GM03348 (cell line): Measurements from ENCODE around the gene SLC66A1.

Source experiments
- DNase-seq: peaks from one replicate; pipeline ENCODE4 v3.0.0; 2012; ENCODE audit warnings: low spot score

SLC66A1 gene

DNA sequence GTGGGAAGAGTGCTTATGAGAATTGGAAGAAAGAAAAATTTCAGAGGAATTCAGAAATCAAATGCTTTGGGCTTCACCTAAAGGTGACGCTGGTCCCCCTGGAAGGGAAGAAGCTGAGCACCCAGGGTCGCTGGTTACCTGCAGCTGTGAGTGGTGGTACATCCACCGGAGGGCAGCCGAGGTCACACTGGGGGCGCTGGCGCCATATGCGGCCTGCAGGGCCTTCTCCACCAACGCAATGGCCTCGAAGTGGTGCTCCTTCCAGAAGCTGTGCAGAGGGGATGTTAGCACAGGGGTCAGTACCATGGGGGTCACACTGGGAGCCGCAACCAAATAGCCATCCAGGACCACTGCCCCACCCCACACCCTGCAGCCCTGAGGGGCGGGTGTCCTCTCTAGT lies 6.2 kb upstream of the SLC66A1 start:
- no peak for DNase-seq

DNA sequence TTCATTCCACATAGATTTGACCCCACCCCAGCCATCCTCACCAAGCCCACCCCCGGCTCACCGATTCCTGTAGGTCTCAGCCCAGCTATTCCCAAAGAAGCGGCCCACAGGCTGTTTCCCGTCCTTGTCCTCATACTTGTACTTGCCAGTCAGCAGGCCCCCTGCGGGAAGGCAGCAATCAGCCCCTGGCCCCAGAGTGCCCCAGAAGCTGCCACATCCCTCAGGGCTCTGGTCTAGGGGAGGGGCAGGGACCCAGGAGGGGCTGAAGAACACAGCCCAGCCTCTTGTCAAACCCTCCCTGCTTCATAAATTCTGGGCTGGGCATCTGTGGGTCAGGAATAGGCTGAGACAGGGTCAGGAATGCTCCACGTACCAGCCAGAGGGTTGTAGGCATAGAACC lies 5.2 kb upstream of the SLC66A1 start:
- DNase-seq = no peak

DNA sequence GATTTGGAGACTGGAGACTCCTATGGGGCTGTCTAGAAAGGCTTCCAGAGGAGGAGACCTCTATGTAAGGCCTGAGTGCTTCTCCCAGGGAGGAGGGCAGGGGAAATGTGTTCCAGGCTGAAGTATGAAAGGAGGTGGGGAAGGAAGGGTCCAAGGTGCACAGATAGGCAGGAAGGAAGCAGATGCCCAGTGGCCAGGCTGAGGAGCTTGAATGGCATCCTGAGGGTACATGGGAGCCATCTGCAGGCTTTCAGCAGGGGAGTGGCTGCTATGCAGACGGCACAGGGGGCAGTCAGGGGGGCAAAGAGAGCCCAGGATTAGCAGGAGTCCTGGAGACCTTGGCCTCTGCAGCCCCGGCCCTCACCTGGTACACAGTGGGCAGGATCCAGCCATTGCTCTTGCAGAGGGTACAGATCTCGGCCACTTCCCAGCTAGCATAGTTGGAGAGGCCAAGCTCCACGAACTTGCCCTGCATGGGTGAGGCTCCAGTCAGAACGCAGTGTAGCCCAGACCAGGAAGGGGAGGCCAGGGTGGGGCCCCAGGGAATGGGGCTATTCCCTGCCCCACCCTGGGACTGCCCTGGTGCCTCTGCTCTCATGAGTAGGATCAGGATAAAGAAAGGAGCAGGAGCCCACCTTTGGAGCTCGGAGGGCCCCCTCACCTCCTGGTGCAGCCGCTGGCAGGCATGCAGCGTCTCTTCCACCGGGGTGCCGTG lies 4.2 kb upstream of the SLC66A1 start:
- no peak for DNase-seq

DNA sequence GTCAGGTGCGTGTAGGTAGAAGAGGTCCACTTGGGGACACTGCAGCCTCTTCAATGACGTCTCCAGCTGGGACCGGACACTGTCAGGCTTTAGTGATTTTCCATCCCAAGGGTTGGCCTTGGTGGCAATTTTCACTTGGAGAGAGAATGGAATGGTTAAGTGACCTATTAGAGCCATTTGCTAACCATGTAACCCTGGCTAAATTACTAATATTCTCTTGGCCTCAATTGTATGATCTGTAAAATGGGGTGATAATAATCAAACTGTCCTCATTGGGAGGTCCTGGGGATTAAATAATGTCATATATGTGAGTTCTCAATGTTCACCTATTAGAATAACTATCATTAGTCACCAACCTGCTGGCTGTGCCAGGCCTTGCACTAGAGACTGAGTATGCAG lies 3.6 kb upstream of the SLC66A1 start:
- no peak for DNase-seq

DNA sequence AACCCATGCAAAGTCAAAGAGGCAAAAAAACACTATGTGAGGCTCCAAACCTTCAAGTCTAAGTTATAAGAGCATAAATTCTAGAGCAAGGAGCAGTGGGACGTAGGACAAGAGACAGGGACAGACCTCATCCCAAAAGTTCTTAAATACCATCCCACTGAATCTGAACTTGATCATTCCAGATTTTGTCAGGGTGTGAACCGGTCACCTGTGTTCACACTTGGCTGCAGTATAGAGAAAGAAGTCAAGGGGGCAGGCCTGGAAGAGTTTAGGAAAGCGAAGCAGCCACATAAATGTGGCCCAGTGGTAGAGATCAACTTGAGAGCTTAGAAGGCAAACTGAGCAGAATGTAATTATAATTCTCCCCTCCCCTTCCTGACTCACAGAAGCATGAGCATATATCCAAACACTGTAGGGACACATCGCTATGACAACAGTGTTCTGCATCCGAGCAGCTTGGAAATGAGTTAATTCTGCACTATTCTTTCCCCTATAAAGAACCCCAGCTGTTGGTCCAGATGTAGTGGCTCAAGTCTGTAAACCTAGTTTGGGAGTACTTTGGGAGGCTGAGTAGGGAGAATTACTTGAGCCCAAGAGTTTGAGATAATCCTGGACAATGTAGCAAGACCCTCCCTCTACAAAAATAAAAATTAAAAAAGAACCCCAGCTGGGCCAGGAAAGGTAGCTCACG lies 2.9 kb upstream of the SLC66A1 start:
- peak; percentile 42 for DNase-seq

DNA sequence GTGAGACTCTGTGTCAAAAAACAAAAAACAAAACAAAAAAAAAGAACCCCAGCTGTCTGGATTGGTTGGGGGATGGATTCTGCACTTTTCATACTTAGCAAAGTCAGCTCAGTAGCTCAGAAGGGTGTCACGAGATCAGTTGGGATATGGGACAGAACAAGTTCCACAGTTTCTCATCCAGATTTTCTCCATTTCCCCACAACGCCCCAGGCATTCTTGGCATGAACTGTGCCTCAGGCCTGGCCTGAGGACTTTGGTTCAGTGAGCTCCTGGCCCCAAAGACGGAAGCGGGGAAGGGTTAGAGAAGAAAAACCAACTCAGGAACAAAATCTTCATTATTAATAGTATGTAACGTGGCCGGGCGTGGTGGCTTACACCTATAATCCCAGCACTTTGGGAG lies 2.1 kb upstream of the SLC66A1 start:
- DNase-seq = no peak

DNA sequence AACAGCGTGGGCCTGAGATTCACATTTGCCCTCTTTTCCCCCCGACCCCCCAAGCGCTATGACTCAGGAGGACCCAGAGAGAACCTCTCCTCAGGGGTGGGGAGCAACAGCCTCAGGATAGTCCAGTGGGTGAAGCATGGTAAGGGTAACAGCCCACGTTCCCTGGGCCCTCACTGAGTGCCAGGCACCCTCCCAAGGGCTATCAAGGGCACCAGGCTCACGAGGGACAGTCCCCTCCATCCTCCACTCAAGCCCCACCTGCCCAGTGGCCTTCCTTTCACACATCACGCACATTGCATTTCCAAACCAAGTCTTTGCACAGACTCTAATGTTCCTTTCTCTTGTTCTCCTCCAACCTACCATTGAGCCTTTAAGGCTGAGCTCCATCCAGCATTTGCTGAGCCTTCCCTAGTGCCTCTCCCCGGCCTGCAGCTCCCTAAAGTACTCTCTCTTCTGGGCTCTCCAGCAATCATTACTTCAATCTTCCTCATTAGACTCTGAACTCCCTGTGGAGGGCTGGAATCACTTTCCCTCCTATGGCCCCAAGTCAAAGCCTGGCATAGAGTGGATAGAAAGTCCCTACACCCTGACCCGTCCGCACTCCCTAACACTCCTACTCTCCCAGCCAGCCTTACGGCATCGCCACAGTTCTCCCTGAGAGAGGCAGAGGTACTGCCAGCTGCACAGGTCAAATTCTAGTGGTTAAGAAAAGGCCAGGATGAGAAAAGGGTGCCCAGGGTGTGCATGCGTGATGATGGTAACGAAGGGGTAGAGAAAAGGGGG lies 1.2 kb upstream of the SLC66A1 start:
- DNase-seq = peak; percentile 42

DNA sequence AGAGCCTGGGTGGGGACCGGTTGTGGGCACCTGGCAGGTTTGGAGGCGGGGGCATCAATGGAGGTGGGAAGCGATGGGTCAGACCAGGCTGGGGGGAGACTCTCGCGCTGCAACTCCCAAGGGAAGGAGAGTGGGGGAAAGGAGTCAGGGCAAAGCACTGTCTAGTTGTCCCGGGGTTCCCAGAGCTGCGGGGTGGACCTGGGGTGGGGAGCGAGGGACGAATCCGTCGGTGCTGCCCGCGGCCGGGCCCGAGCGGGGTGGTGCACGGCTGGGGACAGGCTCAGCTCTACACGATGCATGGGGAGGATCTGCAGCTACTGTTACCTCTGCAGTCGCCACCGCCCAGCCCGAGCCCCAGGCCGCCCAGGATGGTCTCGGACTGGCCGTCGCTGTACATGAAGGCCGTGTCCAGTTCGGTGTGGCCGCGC lies 609 bp upstream of the SLC66A1 start:
- DNase-seq = peak; percentile 60

DNA sequence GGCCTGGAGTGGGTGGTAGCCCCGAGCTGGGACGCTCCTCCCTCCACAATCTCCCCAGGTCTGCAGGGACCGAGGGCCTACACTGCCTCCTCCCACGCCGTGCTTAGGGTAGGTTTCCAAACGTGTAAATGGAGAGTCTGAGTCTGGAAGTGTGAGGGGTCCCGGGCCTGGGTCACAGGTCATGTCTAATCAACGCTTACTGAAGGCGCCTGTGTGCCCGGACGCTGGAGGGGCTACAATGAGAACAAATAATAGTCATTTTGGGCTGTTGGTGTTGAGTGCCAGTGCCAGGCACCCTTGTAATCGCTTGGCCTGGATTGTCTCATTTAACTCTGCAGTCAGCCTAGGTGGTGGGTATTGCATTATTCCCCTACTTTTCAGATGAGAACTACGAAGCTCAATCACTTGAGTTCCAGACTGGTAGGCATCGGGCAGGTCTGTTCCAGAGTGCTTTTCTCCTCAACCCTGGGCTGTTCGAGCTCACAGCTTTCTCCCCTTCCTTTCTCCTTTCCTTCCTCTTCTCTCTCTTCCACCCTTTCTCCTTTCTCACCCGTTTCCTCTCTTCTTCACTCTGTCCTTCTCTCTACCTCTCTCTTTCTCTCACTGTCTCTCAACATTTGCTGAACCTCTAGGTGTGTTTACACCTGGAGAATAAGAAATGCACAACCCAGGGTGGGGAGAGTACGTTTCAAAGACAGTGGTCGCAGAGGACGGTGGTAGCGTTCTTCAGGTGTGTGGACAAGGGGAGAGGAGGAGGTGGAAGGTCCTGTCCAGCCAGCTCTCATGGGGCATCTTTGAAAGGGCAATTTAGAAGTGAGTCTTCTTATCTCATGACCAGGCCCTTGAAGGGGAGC lies 883 bp downstream of the SLC66A1 start:
- DNase-seq = no peak

DNA sequence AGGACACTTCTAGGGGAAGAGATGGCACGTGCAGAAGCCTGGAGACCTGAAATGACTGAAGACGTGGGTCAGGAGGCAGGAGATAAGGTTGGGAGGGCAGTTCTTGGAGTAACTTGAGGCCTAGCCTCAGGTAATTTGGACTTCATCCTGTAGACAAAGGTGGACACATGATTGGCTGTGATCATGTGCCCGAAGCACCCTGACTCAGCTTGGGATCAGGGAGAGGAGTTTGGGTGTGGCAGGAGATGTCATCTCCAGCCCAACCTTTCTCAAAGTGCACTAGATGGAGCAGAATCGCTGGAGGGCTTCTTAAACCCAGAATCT lies 1.5 kb downstream of the SLC66A1 start:
- no peak for DNase-seq

DNA sequence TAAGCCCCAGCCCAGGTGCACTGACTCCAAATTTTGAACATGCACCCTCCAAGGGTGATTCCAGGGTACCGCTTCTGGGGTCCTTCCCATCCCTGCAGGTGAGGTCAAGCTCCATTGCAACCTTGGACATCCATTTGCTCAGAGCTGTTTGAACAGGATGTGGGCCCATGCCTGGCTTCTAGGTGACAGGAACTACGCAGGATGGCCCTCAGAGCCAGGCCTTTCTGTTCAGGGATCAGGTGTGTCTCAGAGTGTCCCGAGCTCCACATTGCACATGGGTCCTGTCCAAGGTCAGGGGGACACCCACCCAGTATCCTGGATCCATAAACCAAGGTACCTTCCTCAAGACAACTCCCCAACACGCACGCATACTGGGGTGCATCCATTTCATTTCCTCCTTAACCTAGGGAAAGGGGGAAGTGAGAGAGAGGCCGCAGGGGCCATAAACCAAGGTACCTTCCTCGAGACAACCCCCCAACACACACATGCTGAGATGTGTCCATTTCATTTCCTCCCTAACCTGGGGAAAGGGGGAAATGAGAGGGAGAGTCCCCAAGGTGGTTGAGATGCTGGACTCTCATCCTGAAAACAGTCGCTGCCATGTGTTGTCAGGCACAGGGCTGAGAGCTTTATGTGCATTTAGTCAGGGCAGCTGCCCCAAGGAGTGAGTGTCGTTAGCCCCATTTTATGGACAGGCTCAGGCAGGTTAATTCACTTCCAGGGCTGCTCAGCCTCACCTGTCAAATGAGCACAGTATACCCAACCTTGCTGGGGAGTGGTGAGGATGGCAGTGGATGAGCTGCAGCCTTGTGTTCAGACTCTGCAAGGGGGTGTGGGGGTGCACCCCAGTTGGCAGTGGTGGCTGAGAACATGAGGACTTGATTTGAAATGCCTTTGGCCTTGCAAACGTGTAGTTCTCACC lies 2.1 kb downstream of the SLC66A1 start:
- DNase-seq = no peak

DNA sequence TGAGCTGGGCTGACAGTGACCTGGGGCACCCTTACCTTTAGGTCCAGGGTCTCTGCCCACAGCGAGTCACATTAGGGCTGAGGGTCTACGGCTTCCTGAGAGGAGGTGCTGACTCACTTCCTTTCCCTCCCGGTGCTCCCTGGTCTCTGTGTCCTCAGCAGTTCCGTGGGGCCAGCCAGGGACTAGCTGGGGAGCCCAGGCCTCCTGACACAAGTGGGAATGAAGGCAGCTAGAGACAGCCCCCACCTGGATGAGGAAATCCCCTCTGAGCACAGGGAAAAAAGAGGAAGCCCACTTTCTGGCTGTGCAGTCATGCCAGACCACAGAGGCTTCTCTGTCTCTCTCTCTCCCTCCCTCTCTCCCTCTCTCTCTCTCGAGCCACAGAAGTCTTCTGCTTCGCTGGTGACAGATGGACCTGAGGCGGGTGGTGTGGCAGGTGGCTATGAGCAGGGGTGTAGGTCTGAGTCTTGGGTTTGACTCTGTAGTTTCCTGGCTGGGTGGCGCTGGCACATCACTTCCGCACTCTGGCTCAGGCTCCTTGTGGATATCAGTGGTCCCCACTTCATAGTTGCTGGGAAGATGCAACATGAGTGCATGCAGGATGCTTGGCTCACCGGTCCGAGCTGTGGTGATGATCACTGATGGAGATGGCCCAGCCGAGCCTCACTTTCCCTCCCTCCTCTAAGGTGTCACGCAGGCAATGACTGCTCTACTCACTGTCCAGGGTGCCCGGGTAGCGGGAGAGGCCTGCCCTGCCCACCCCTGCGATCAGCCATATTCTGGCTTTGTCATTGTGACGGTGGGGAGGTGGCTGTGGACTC lies 3.5 kb downstream of the SLC66A1 start:
- DNase-seq = no peak

DNA sequence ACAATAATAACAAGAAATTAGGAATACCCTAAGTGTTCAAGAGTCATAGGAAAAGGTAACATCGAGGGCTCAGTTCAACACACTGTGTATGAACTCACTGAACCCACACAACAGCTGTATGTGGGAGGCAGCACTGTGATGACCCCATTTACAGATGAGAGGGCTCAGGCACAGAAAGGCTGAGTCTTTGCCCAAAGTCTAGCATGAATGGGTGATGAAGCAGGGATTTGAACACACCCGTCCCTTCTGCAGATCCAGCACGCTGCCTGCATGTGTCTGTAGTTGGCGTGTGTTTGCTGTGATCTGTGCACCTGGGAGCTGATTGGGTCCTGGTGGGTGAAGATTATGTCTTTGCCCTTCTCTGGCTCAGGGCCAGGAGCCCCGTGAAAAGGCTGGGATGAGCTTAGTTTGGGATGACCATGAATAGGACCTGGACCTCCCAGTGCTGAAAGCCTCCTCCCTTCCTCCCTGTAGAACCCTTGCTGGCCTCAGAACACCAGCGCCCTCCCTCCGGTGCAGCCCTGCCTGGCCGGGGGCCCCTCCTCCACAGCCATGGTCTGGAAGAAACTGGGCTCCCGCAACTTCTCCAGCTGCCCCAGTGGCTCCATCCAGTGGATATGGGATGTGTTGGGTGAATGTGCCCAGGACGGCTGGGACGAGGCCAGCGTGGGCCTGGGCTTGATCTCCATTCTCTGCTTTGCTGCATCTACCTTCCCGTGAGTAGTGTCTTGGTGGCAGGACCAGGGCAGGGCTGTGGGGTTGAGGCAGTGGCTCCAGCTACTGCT lies 5.2 kb downstream of the SLC66A1 start:
- DNase-seq = no peak

DNA sequence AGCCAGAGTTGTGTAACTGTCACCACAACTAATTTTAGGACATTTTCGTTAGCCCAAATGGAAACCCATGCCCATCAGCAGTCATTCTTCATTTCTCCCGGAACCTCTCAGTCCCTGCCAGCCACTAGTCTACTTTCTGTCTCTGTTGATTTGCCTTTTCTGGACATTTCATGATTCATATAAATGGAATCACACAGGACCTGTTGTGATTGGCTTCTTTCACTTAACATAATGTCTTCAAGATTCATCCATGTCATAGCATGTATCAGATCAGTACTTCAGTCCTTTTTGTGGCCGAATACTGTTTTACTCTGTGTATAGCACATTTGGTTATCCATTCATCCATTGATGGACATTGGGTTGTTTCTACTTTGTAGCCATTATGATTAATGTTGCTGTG lies 7.1 kb downstream of the SLC66A1 start:
- no peak for DNase-seq

DNA sequence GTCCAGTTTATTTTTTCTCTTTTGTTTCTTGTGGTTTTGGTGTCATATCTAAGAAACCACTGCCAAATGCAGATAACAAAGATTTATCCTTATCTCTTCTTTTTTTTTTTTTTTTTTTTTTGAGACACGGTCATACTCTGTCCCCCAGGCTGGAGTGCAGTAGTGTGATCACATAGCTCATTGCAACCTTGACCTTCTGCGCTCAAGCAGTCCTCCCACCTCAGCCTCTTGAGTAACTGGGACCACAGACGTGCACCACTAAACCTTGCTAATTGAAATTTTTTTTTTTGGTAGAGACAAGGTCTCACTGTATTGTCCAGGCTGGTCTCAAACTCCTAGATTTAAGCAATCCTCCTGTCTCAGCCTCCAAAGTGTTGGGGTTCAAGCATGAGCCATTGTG lies 8.9 kb downstream of the SLC66A1 start:
- DNase-seq = no peak

DNA sequence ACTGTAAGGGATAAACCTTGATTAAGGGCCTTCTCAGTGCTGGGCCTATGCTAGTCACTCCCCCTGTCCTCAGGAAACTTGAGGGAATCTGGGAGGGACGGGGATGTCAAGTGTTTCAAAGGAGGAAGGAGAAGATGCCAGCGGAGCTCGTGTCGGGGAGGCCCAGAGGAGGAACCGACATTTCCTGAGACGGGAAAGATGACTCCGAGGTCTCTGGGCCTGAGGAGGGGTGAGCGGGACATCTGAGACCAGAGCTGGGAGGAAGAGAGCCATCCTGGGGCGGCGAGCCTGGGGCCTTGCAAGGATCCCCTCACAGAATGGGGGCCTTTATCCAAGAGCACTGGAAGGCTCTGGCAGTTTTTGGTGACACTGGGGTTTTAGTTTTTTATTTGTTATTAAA lies 10.4 kb downstream of the SLC66A1 start:
- no peak for DNase-seq

DNA sequence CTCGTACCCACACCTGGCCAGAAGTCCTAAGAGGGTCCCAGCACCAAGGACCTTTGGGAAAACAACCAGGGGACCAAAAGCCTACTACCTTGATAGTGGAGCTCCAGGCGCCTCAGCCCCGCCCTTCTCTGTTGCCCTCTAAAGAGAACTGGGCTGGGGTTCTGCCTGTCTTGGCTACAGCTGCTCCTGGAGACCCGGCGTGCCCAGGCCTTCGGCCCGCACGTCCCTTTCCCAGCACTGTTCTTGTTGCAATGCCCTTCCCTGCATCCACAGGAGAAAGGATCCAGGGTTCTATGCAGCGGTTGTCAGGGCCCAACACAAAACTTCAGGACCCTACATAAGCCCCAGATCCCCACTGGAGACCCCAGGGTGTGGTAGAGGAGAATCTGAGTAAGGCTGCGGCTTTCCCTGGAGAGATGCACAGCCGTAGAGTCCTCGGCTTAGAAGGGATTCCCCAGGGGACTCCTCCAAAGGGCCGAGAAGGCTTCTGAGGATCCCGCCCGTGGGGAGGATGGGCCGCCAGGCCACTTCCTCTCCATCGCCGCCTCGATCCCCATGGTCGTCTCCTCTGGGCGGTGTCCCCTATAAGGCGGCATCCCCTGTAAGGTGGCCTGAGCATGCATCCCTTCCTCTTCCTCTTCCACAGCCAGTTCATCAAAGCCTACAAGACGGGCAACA lies 12.0 kb downstream of the SLC66A1 start:
- no peak for DNase-seq

DNA sequence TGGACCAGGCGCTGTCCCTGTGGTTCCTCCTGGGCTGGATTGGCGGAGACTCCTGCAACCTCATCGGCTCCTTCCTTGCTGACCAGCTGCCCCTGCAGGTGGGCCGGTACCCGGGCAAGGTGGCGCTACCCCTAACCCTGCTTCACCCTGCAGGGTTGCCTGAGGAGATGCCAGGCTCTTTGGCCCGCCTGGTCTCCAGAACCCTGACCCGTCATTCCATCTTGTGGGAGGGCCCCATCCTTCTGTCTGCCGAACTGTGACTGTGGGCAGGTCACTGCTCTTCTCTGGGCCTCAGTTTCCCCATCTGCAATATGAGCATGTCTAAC lies 12.5 kb downstream of the SLC66A1 start:
- DNase-seq = no peak

DNA sequence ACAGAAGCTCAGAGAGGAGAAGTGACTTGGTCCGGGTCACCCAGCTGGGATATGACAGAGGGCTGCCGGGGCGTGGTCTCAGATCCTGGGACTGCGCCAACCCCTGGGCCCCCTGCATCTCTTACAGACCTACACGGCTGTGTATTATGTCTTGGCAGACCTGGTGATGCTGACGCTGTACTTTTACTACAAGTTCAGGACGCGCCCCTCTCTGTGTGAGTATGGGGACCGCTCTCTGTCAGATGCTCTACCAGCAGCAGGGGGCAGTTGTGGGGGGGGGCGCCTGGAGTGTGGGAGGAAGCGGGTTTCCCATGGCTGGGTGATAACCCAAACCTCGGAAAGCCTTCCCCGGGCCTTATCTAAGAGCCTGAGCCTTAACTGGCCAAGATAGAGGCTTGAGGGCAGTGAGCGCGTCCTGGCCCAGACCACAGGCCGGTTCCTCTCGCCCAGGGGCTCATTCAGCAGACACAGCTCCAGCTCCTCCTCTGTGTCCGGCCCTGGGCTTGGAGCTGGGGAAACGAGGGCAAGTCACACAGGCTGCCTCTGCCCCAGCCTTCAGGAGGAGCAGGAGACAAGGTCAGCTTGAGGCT lies 13.3 kb downstream of the SLC66A1 start:
- DNase-seq = no peak
